NCI-H526 (cell line): ENCODE data around the gene TRDMT1.

Experiments used
- DNase-seq, 2 experiments: peaks; one replicate each; lab custom pipeline; 2025; lab: John Stamatoyannopoulos, UW

Gene TRDMT1, protein sequence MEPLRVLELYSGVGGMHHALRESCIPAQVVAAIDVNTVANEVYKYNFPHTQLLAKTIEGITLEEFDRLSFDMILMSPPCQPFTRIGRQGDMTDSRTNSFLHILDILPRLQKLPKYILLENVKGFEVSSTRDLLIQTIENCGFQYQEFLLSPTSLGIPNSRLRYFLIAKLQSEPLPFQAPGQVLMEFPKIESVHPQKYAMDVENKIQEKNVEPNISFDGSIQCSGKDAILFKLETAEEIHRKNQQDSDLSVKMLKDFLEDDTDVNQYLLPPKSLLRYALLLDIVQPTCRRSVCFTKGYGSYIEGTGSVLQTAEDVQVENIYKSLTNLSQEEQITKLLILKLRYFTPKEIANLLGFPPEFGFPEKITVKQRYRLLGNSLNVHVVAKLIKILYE

GRCh38 chr10:17200912-17201793 lies at the start of gene TRDMT1:
Gene TRDMT1 (minus strand): TSS chr10:17201672. CDS start chr10:17201634, 38 bp downstream.
- DNase-seq, result peak; percentile 65 to 93

DNA sequence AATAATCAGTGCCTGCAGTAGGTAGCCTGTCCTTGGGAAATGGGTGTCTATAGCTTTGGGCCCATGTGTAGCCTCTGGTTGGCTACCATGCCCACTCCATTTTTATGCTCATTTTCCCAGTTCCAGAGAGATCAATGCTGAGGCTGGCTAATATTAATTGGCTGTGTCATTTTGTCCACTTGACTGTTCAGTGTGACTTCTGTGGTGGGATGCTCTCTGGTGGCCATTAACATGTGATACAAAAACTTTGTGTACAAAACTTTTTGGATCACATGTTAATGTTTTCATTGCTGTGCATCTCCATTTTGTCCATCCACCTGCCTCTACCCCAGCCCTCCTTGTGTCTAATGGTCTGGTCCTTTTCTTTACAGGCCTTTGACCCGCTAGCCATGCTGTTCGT lies 49.3 kb upstream of the TRDMT1 start:
- DNase-seq, result no peak

DNA sequence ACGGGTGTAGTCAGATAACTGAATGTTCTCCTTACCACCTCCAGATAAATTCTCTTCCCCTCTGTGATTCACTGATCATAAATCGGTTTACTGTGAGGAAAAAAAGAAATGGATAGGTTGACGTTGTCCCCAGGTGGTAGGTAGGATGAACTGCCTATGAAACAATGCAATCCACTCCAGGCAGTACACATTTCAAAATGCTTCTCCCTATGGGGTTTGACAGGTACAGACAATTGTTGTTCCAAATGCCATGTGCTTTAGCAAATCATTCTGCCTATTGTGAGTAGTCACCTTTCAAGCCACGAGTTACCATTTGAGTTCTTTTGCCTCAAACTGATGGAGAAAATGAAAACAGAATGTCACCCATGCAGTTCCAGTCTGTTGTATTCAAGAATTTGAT lies 48.3 kb upstream of the TRDMT1 start:
- peak in 1 of 2 experiments; percentile 3 for DNase-seq

GRCh38 chr10:17248964-17249363 lies 47.5 kb upstream of the TRDMT1 start:
- no peak for DNase-seq

- DNase-seq, result no peak
Observed at GRCh38 chr10:17247210-17247609, 45.7 kb upstream of the TRDMT1 start.

DNA sequence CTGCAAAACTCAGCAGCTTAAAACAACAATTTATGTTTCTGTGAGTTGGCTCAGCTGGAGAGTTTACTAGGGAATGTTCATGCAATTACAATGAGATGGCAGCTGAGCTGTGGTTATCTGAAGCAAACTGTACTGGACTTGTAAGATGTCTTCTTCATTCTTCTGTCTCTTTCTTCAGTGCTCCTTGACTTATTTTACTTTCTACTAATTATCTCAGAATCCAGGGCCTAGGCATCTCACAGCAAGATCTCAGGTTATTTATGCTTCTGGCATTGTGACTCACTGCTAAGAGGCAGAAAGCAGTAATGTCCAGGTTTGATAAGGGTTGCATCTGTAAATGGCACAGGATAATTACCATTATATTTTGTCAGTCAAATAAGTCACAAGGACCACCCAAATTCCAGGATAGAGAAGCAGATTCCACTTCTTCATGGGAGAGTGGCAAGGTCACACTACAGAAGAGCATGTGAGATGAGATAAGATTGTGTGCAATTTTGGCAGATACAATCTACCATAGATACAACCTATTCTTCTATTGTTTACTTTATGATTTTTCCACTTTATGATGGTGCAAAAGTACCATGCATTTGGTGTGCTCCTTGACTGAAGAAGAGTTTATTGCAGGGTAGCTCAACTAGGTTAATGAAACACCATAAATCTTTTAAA lies 43.4 kb upstream of the TRDMT1 start:
- DNase-seq, result no peak

- DNase-seq, result no peak
Observed at GRCh38 chr10:17241611-17242333, 40.3 kb upstream of the TRDMT1 start.

DNA sequence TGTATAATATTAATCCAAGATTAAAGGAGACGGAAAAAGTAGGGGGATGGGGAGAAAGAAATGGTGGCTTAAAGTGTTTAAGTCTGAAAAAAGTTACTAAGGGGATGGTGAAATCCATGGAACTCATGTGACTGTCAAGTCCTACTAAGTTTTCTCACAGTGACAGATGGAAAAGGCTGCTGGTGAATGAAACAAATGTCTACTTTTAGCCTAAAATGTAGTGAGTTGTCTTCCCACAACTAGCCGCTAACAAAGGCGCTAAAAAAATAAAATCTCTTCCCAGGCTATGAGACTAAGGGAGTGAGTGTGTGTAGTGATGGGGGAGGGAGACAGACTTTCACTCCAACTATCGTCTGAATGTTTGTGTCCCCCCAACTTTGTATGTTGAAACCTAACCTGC lies 39.1 kb upstream of the TRDMT1 start:
- no peak for DNase-seq

GRCh38 chr10:17240096-17240495 lies 38.6 kb upstream of the TRDMT1 start:
- DNase-seq, result no peak

- no peak for DNase-seq
Observed at GRCh38 chr10:17239345-17240085, 38.0 kb upstream of the TRDMT1 start.

- no peak for DNase-seq
Observed at GRCh38 chr10:17238445-17239291, 37.2 kb upstream of the TRDMT1 start.

- DNase-seq, result no peak
Observed at GRCh38 chr10:17237915-17238444, 36.5 kb upstream of the TRDMT1 start.

DNA sequence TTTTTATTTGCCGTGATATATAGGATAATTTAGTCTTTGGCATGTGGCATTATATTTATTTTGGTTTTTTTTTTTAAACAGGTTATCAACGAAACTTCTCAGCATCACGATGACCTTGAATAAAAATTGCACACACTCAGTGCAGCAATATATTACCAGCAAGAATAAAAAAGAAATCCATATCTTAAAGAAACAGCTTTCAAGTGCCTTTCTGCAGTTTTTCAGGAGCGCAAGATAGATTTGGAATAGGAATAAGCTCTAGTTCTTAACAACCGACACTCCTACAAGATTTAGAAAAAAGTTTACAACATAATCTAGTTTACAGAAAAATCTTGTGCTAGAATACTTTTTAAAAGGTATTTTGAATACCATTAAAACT lies 35.7 kb upstream of the TRDMT1 start:
- no peak for DNase-seq

- no peak for DNase-seq
Observed at GRCh38 chr10:17236468-17237148, 35.1 kb upstream of the TRDMT1 start.

- no peak for DNase-seq
Observed at GRCh38 chr10:17235136-17235535, 33.7 kb upstream of the TRDMT1 start.

DNA sequence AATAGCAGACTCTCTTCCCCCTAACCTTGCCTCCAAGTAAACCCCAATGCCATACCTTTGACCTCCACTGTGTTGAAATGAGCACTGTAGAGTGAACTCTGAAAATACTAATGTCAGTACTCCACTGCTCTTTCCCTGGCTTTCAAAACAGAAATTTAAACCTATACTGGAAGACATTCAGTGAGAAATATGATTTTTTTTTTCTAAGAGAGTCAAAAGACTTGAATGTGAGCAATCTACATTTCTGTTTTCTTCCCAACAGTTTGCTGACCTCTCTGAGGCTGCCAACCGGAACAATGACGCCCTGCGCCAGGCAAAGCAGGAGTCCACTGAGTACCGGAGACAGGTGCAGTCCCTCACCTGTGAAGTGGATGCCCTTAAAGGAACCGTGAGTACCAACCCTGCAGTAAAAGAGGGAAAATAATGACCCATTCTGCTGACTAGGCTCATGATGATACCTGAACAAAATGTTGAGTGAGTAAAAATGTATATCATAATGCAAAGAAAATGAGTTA lies 33.0 kb upstream of the TRDMT1 start:
- peak in 1 of 2 experiments; percentile 24 for DNase-seq

DNA sequence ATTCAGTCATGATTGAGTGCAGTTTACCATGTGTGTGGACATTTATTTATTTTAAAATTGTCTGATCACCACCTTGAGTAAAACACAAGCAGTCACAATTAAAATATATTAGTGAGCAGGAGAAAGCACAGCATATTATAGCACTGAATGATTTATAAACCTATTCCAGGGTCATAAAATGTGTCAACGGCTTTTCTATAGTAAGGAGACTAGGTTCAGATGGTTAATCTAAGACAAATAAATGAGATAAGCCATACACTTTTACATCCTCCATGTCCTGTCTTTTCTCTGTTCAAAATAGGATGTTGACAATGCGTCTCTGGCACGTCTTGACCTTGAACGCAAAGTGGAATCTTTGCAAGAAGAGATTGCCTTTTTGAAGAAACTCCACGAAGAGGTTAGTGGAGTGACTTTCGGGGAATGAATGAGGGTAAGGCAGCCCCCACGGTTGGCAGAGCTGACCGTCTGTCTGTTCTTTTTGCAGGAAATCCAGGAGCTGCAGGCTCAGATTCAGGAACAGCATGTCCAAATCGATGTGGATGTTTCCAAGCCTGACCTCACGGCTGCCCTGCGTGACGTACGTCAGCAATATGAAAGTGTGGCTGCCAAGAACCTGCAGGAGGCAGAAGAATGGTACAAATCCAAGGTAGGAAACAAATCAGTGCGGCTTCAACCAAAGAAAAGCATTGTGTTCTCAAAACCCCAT lies 32.0 kb upstream of the TRDMT1 start:
- DNase-seq, result no peak

- no peak for DNase-seq
Observed at GRCh38 chr10:17232276-17232960, 30.9 kb upstream of the TRDMT1 start.
